ENCODE results near the gene MED6.
A peak's percentile ranks its signal among the peaks of the same experiment; 100 is the strongest.

The MED6 gene

DNA sequence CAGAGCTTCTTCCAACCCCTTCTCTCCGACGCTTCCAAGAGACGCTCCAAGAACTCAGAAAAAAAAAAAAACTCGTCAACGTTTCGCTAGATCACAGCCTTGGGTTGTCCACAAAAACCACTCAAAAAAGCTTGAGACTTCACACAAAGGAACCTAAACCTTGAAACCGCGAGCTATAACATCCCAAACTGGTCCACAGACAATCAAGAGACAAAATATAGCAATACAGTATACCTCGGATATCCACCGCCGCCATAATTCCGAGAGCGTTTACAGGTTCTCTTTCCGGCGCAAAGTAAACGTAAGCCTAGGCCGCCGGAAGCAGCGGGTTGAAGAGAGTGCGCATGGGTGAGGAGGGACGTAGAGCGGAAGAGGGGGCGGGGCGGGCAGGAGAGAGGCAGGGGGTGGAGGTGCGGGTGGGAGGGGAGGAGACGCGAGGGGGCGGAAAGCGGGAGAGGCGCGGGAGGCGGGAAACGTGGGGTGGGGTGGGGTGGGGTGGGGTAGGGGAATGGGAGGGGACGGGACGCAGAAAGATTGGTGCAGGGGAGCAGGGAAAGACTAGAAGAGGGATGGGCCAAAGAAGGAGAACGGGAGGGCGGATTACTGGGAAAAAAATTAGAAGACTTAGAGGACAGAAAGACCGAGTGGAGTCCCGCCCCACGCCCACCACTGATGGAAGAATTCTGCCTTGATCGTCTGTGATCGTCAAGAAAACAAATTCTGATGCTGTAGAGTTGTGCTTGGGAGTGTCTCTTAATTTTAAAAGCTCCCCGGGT lies at the start of gene MED6:
Gene MED6 (minus strand): TSS at position 274 of the 776 bp plus-strand sequence. CDS start 18 bp downstream, at position 256.
- H3K4me3 ChIP-seq (replicated peaks; ENCODE audit: low read depth, low read length), result peak within 1 kb of the TSS; percentile 73
- TF ChIP-seq, protein P1, sequence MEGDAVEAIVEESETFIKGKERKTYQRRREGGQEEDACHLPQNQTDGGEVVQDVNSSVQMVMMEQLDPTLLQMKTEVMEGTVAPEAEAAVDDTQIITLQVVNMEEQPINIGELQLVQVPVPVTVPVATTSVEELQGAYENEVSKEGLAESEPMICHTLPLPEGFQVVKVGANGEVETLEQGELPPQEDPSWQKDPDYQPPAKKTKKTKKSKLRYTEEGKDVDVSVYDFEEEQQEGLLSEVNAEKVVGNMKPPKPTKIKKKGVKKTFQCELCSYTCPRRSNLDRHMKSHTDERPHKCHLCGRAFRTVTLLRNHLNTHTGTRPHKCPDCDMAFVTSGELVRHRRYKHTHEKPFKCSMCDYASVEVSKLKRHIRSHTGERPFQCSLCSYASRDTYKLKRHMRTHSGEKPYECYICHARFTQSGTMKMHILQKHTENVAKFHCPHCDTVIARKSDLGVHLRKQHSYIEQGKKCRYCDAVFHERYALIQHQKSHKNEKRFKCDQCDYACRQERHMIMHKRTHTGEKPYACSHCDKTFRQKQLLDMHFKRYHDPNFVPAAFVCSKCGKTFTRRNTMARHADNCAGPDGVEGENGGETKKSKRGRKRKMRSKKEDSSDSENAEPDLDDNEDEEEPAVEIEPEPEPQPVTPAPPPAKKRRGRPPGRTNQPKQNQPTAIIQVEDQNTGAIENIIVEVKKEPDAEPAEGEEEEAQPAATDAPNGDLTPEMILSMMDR (IDR thresholded peaks at IDR 0.05; ENCODE audit: low read depth, low read length, missing control alignments), result no peak
- peak; percentile 71 for DNase-seq (ENCODE audit: extremely low read depth, low read depth)

DNA sequence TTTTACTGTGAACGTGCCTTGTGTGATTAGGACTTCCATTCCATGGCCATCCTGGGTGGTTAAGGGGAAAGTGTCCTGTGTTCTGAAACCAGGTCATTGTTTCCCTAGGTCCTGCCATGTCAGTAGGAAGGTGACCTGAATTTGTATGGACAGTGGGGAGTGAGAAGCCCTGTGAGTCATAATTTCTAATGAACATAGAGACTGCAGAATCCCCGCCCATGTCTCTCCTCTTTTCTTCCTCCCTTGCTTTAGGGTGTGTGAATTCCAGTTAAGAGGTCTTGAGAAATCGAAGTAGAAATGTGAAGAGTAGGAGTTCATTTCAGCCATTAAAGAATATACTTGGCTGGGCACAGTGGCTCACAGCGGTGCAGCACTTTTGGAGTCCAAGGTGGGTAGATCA lies 49.3 kb upstream of the MED6 start:
- TF ChIP-seq, protein P1 (IDR thresholded peaks at IDR 0.05; ENCODE audit: low read depth, low read length, missing control alignments), result no peak
- no peak for DNase-seq (ENCODE audit: extremely low read depth, low read depth)

GRCh38 chr14:70648346-70648745 lies 47.9 kb upstream of the MED6 start:
- DNase-seq (ENCODE audit: extremely low read depth, low read depth), result no peak
- TF ChIP-seq, protein P1 (IDR thresholded peaks at IDR 0.05; ENCODE audit: low read depth, low read length, missing control alignments), result no peak
- no peak overlapping the region for H3K4me3 ChIP-seq (replicated peaks; ENCODE audit: low read depth, low read length)

More for the DNA sequence above, 49.3 kb upstream of the MED6 start:
- H3K4me3 ChIP-seq (replicated peaks; ENCODE audit: low read depth, low read length), result no peak overlapping the region

GRCh38 chr14:70646705-70647104 lies 46.2 kb upstream of the MED6 start:
- no peak for DNase-seq (ENCODE audit: extremely low read depth, low read depth)
- H3K4me3 ChIP-seq (replicated peaks; ENCODE audit: low read depth, low read length), result no peak overlapping the region
- TF ChIP-seq, protein P1 (IDR thresholded peaks at IDR 0.05; ENCODE audit: low read depth, low read length, missing control alignments), result no peak

DNA sequence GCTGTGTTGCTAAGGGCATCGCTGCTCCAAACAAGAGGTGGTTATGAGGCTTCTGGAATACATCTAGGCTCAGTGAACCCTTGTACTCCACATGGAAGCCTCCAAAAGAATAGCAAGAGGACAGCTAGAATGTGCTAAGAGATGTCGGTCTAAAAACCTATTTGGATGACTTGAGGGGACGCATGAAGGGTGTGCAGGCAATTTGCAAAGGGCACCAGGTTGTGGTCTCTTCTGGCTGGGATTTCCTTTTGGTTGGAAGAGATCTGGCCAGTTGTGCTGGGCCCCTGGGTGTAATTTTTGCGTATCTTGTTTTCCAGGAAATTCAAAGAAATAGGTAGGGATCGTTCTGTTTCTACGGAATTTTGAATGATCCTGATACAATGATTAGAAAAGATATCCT lies 45.4 kb upstream of the MED6 start:
- DNase-seq (ENCODE audit: extremely low read depth, low read depth), result no peak
- H3K4me3 ChIP-seq (replicated peaks; ENCODE audit: low read depth, low read length), result no peak overlapping the region
- TF ChIP-seq, protein P1 (IDR thresholded peaks at IDR 0.05; ENCODE audit: low read depth, low read length, missing control alignments), result no peak

GRCh38 chr14:70643967-70644366 lies 43.5 kb upstream of the MED6 start:
- no peak for DNase-seq (ENCODE audit: extremely low read depth, low read depth)
- no peak overlapping the region for H3K4me3 ChIP-seq (replicated peaks; ENCODE audit: low read depth, low read length)
- TF ChIP-seq, protein P1 (IDR thresholded peaks at IDR 0.05; ENCODE audit: low read depth, low read length, missing control alignments), result no peak

Data from HFF-Myc (cell line).